Iris pigment epithelial cell (primary cell): Measurements from ENCODE around the gene TET1.
"Not testable (repeated sequence)": the region's sequence is repeated elsewhere in the genome, so short reads cannot be mapped to it uniquely, and the experiment has no call there.

ENCODE experiments used
- DNase-seq: peaks from one replicate; pipeline ENCODE4 v3.0.0-alpha.2; 2011; ENCODE audit warnings: low read depth

The TET1 gene

DNA sequence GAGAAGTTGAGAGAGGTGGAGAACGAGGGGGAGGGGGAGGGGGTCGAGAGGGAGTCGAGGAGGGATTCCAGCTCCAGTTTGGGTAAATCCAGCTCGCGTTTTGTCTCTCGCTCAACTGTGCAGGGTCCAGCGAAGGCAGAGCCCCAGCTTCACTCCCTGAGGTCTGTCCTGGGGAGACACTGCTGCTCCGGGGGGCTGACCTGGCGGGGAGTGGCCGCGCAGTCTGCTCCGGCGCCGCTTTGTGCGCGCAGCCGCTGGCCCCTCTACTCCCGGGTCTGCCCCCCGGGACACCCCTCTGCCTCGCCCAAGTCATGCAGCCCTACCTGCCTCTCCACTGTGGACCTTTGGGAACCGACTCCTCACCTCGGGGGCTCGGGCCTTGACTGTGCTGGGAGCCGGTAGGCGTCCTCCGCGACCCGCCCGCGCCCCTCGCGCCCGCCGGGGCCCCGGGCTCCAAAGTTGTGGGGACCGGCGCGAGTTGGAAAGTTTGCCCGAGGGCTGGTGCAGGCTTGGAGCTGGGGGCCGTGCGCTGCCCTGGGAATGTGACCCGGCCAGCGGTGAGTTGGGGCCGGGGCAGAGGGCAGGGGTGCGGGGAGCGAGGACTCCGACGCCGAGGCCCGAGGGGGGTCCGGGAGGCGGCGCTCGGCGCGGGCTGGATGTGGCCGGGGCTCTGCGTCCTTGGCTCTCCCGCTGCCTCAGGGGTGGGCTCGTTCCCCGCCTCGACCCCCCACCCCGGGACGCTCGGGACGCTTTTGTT lies at the start of gene TET1:
Gene TET1, plus strand, starts transcription at position 152 of the 757 bp plus-strand sequence. CDS start 12,002 bp downstream, outside the sequence.
- DNase-seq, result no peak

DNA sequence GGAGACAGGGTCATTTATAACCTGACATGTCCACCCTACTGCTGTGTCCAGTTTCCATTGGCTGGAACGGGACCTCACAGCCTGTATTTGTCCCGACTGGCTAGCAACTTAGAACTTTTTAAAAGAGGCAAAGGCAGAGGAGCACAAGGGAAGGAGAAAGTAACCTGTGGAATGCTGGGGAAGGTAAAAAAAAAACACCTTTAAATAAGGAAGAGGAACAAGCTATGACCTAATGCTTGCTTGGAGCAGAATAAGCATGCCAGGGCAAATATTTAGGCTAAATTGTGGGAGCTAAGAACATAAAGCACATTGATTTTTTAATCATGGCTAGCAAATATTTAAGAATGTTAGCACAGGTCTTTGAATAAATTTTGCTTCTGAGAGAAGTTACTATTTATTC lies 43.9 kb upstream of the TET1 start:
- not testable (repeated sequence) for DNase-seq

DNA sequence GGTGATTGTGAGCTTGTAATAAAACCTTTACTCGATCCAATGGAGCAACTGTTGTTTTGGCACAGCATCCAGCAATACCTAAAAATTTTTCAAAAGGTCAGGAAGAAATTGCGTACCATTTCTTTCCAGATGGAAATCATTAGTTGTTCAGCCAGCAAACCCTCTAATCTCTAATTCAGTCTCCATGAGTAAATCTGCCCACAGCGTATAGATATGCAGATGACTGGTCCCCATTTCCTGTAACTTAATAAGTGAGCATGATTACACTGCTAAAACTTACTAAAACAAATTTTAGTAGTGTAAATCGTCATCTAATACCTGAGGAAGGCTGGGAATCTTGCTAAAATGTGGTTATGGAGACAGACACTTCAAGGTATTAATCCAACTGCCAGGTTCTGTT lies 43.4 kb upstream of the TET1 start:
- peak; percentile 71 for DNase-seq

DNA sequence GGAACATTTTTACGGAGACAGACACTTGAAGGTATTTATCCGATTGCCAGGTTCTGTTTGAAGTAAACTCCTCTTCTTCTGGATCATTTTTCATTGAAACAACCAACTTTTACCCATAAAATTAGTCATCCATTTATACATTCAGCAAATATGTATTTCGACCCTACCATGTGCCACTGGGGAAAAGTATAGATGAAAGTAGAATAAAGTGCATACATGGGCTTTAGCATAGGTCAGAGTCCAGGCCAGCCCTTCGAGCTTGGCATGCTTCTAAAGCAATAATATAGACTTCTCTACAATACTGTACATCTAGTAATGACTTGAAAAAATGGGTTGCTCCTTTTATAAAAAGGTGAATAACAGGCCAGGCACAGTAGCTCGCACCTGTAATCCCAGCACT lies 42.9 kb upstream of the TET1 start:
- DNase-seq, result peak; percentile 4

DNA sequence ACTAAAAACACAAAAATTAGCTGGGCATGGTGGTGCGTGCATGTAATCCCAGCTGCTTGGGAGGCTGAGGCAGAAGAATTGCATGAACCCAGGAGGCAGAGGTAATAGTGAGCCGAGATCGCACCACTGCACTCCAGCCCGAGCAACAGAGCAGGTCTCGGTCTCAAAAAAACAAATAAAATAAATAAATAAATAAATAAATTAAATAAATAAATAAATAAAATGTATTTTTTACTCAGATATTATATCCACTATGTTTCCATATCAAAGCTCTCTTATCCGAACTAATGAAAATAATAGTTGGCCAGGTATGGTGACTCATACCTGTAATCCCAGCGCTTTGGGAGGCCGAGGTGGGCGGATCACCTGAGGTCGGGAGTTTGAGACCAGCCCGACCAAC lies 41.5 kb upstream of the TET1 start:
- DNase-seq, result not testable (repeated sequence)

DNA sequence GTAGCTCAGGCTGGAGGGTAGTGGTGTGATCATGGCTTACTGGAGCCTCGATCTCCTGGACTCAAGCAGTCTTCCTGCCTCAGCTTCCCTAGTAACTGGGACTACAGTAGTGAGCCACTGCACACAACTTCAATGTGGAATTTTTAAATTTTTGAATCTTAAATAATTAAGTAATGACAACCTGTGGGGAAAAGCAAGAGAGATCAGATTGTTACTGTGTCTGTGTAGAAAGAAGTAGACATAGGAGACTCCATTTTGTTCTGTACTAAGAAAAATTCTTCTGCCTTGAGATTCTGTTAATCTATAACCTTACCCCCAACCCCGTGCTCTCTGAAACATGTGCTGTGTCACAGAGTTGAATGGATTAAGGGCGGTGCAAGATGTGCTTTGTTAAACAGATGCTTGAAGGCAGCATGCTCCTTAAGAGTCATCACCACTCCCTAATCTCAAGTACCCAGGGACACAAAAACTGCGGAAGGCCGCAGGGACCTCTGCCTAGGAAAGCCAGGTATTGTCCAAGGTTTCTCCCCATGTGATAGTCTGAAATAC lies 34.6 kb upstream of the TET1 start:
- DNase-seq, result not testable (repeated sequence)

DNA sequence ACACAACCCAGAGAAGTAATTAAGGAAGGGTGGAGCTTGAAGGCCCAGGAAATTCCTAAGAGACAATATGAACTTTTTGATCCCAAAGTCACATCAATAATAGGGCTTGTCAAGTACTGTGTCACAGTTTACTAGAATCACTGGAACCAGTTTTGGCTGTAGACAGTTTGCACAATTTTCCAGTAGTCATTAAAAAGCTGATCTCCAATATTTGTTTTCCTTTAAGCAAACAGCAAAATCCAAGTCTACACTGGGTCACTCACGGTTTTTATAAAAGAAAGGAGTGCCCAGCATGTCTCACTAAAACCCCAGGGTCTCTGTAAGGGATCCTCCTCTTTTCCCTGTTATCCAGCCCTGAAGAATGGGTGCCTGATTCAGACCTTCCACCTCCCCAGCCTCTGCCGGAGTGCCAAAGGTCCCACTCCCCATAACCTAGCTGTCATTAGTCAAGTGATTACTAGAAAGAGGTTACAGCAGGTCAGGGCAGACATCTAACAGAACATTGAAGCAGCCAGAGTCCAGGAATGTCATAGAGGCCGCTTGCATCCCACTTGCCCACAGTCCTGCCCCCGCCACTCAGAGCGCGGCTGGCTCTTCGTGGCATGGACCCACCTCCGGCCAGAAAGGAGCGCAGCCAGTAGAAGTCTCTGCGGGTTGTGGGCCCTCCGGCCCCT lies 33.4 kb upstream of the TET1 start:
- DNase-seq, result no peak

DNA sequence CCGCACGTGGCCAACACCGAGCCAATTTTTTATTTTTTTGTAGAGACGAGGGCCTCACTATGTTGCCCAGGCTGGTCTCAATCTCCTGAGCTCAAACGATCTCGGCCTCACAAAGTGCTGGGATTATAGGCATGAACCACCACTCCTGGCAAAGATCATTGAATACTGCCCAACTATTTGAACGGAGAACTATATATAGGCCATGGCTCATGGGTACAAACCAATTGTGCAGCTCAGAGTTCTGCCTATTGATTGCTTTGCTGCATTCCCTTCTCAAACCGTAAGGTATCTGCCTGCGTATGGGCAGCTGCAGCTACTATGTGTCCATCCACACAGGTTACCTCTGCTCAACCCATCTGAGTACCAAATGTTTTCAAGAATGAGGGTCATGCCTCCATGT lies 23.2 kb upstream of the TET1 start:
- no peak for DNase-seq

DNA sequence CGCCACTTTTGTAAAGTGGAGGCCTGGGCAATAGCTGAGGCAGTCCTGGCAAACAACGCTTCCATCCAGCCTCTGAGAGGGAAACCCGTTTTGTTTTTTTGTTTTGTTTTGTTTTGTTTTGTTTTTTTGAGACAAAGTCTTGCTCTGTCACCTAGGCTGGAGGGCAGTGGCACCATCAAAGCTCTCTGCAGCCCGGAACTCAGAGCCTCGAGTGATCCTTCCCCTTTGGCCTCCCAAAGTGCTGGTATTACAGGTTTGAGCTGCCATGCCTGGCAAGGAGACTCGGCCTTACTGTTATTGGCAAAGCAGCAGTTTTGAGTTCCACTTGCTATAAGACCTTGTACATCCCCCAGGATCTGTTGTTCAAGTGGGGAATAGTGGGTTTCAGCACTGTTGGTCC lies 22.3 kb upstream of the TET1 start:
- DNase-seq, result no peak

DNA sequence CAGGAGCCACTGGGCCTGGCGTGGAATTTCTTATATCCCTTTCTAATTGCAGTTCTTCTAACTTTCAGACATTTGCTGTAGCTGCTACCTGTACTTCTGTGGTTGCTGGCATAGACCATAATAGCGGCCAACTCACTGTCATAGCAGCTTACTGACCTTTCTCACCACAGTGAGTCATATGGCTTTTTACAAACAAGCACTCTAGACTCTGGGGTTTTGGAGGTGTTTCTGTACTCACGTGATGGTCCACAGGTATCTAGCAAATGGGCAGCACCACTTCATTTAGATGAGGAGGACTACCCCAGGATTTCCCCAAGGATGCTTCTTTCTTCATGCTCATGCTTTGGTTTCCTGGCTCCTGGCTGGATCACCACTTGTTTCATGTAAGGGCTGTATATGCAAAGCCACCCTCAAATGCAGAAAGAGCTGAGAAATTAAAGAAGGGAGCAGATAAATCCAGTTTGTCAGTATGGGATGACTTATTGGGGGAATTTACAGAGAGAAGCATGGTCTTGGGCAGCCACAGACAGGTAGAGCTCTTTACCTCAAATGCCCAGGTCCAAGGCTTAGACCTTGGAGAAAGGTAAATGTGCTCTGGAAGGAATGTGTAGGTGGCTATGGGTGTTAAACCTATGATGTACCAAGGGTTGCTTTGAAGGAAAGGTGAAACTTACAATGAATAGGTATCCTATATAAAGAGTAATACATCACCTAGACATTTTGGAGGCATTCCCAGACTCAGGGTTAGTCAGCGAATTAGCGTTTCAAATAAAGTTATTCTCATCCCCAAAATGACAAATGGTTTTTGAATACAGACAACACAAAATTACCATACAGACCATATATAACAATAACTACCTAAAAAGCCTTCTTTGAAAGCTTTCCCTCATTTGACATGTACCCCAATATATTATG lies 16.9 kb upstream of the TET1 start:
- DNase-seq, result peak; percentile 85

DNA sequence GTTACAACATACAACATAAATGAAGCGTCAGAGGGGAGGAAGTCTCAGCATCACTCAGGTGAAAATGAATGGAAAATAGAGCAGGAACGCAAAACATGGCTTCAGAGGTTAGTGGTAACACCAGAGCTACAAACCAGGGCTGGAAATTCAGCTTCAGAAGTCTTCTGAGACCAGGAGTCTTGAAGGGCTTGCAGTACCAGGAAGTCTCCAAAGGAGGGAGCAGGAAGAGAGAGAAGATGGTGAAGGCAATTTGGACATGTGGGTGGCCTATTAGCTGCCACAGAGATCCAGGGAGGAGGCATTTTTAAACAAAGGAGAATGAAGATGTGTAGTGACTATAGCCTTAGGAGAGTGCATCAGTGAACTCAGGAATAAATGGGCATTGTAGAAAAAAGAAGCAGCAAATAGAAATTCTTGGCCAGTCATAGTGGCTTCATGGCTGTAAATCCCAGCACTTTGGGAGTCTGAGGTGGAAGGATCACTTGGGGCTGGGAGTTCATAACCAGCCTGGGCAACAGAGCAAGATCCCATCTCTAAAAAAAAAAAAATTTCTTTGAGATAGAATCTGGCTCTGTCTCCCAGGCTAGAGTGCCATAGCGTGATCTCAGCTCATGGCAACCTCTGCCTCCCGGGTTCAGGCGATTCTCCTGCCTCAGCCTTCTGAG lies 9.3 kb upstream of the TET1 start:
- DNase-seq, result peak; percentile 83

DNA sequence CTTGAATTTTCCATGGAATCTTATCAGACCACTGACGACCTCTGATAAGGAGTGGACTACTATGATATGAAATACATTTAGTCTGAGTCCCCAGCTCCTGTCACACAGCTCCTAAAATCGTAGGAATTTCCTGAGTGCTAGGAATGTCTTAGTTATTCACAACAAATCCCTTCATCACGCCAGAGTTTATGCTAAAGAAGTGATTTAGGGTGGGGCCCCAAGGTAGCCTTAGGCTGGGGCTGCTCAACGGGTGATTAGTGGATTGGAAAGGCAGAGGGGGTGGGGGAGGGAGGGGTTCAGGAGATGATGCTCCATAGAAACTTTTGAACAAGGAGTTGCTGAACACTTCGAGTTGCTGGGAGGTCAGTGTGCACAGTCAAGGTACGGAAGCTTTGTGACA lies 7.0 kb upstream of the TET1 start:
- no peak for DNase-seq

DNA sequence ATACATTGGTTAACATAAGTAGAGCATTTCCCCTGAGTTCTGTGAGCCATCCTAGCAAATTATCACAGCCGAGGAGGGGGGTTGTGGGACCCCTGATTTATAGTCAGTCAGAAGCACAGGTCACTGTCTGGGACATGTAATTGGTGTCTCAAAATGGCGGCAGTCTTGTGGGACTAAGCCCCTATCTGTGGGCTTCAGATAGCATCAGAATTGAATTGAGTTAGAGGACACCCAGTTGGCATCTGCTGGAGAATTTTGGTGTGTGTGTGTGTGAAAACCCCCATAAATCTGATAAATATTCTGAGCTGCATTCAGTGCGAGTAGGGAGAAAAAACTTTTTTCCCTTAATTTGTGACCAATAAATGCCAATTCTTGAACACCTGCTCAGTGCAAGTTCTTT lies 6.5 kb upstream of the TET1 start:
- DNase-seq, result no peak

DNA sequence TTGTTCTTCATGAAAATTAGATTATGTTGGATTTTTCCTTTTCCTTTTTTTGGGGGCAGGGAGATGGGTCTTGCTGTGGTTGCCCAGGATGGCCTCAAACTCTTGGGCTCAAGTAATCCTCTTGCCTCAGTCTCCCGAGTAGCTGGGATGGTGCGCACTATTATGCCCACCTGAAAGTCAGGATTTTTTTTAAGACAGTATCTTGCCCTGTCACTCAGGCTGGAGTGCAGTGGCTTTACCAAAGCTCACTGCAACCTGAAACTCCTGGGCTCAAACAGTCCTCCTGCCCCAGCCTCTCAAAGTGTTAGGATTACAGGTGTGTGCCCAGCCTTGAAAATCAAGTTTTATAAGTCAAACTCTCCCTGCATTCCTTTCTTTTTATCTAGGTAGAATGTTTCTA lies 1.7 kb upstream of the TET1 start:
- DNase-seq, result no peak

DNA sequence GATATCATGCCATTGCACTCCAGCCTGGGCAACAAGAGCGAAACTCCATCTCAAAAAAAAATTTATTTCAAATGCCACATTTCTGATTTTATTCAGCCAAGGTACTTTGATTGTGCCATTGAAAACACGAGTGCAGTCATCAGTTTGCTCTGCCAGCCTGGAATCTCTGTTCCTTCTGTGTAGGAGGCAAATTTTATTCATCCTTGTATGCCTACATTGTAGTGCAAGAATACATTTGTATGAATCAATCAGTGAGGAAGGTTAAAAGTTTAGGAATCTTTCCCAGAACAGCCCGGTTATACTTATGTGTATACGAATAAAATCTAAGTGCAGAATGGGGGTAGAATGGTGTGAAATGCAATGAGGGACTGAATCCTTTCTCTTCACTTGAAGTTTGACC lies 886 bp upstream of the TET1 start:
- DNase-seq, result no peak

DNA sequence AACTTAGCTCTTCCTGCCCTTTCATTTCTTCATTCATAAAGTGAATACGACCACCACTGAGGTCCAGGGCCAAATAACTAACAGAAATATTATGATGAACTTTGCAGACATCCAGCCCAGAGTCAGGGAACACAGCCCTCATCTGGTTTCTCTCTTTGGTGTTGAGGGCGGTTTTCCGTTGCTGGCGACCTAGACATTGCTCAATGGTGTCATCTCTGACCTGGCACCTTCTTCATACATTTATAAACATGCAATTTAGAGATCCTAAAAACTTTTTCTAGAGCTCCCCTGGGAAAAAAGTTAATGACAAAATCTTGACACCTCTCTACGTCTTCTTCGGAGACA lies 324 bp upstream of the TET1 start:
- no peak for DNase-seq

DNA sequence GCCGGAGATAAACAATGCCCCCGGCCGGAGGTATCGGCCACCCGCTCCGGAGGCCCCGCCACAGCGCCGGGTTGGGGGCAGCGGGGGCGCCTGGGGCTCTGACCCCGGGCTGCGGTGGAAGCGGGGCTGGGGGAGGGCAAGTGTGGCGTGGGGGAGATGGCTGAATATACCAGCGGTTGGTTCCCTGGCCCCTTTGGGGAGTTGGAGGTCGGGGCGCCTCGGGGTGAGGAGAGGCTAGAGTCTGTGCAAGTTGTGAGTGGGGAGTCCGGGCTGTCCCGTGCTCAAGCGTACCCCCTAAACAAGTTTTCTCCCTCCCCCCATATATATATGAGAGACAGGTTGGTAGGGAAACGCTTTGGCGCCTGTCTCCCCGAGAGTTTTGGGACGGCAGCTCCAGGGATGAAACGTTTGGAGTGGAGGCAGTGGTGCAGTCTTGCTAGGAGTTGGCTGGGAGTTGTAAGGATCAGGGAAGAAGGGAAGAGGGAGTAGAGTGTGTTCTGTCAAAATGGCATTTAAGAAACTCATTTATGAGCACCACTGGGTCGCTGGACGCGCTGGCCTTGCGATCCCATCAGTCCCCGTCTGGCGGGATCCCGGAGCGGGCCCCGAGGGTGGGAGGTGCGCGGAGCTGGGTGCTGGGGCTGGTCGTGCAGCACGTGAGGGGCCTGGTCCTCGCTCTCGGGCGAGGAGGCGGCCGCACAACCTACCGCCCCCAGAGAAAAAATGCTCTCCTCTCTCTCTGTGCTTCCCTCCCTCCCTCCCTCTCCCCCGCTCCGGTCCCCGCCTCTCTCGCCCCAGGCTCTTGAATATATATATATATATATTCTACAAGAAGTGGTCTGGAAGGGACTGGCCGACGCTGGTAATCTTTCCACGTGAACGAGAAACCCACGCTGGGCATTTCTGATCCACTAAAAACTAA lies 1.1 kb downstream of the TET1 start:
- DNase-seq, result no peak

DNA sequence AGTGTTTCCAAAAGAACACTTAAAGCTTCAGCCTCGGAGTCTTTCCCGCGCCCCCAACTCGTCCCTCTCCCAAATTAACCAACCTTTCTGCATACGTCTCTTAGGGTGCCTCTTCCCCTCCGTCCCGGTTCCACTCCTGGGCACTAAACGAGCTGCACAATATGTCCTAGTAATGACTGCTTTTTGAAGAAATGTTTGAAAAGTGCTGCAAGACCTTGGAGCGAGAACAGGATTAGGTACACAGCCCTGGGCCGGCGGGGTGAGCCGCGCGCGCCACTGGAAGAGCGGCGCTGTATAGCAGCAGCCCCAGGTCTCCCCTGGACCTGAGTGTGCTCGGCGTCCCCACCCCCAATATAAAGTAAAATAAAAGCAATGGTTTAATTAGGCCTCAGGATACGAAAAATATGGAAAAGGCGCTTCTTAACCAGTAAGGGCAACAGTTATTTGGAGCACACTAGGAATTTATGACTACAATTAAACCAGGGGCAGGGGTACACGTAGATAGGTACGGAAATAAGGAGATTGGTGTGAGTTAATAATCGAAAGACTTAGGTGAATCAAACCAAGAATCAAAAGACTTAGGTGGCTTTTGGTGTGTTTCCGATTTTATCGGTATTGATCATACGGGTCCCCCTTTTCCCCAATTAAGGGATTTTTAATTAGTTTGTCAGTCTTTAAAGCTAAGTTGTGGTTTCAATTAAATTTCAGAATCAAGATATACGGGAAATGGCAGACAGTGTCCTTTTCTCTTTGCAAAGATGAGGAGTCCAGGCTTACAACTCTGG lies 1.9 kb downstream of the TET1 start:
- DNase-seq, result no peak

DNA sequence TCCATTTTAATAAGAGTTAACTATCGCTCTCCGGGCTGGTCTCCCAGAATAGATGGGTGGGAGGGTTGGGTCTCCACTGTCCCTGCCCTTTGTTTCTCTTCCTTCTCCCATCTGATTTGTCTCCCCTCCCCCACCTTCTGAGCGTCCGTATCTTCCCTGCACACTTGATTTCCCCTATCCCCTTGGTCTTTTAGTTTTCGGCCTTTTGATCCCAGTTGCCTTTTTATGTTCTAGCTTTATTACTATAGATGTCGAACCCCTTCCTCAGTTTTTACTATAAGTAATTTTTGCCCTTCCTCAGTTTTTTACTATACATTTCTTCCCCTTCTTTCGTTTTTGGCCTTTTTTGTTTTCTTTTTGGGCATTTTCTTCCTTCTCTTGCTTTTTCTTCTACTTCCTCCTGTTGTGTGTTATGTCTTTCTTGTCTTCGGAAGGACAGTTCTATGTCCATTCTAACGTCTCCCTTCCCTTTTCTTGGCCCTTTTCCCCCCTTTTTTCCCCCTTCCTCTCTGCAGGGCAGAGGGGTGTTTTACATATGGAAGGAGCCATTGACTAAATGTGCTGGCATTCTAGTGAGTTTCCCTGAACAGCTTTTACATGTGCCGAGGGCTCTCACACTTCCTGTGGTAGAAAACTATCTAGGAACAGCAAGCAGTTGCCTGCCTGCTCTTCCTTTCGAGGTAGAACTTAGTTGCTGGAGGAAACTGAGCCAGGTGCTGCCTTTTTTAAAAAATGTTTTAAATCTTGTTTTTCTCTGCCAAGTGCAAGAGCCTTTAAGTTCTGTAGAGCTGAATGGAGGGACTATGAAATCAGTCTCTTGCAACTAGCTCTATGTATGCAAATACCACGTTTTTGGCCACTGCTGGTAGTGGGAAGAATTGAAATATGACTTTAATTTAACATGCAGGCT lies 2.8 kb downstream of the TET1 start:
- peak; percentile 63 for DNase-seq
